H9 (cell line): ENCODE data around the gene NAGPA. TPM values are rescaled to one million over a fixed set of nuclear protein-coding genes. Genes with fewer than 3 reads are reported as not detected.

Source experiments
- DNase-seq: peaks from one replicate; pipeline ENCODE4 v3.0.0-alpha.2; 2017
- H2AFZ ChIP-seq: one replicate; pipeline ENCODE4 v1.6.1; 2013; ENCODE audit warnings: mild to moderate bottlenecking, low read length, control low read depth, moderate library complexity
- H2AK5ac ChIP-seq: 2 replicates; pipeline ENCODE4 v1.6.1; 2013; ENCODE audit warnings: low read length, control low read depth, mixed read lengths; ENCODE audit not compliant: insufficient read length
- H2BK120ac ChIP-seq: one replicate; pipeline ENCODE4 v1.6.1; 2013; ENCODE audit warnings: low read depth, mild to moderate bottlenecking, low read length, control low read depth, inconsistent platforms; ENCODE audit not compliant: poor library complexity, severe bottlenecking
- H2BK12ac ChIP-seq: 2 replicates; pipeline ENCODE4 v1.6.1; 2013; ENCODE audit warnings: low read length, control low read depth, mixed read lengths, low read depth; ENCODE audit not compliant: insufficient read length
- H2BK15ac ChIP-seq: 2 replicates; pipeline ENCODE4 v1.6.1; 2013; ENCODE audit warnings: low read depth, low read length, control low read depth
- H2BK20ac ChIP-seq: one replicate; pipeline ENCODE4 v1.6.1; 2013; ENCODE audit warnings: low read depth, mild to moderate bottlenecking, low read length, control low read depth, inconsistent platforms; ENCODE audit not compliant: poor library complexity, severe bottlenecking
- H2BK5ac ChIP-seq: 2 replicates; pipeline ENCODE4 v1.6.1; 2013; ENCODE audit warnings: low read length, control low read depth, mixed read lengths; ENCODE audit not compliant: insufficient read length
- H3K14ac ChIP-seq: 2 replicates; pipeline ENCODE4 v1.6.1; 2013; ENCODE audit warnings: low read length, control low read depth; ENCODE audit not compliant: insufficient read depth
- H3K18ac ChIP-seq: 2 replicates; pipeline ENCODE4 v1.6.1; 2013; ENCODE audit warnings: low read depth, mild to moderate bottlenecking, mixed read lengths, low read length, control low read depth; ENCODE audit not compliant: insufficient read length
- H3K23ac ChIP-seq: 2 replicates; pipeline ENCODE4 v1.6.1; 2013; ENCODE audit warnings: low read length, control low read depth, mixed read lengths, low read depth; ENCODE audit not compliant: insufficient read length
- H3K23me2 ChIP-seq: 2 replicates; pipeline ENCODE4 v1.6.1; 2013; ENCODE audit warnings: low read depth, mild to moderate bottlenecking, mixed read lengths, low read length, control low read depth; ENCODE audit not compliant: insufficient read length, poor library complexity, severe bottlenecking
- H3K27ac ChIP-seq: 2 replicates; pipeline ENCODE4 v1.5.1; 2013; ENCODE audit warnings: low read length, control low read depth, mixed read lengths, low read depth; ENCODE audit not compliant: insufficient read length
- H3K27me3 ChIP-seq: 2 replicates; pipeline ENCODE4 v1.6.1; 2013; ENCODE audit warnings: low read length, control low read depth, inconsistent platforms; ENCODE audit not compliant: insufficient read depth
- H3K4ac ChIP-seq: 2 replicates; pipeline ENCODE4 v1.6.1; 2013; ENCODE audit warnings: low read depth, mild to moderate bottlenecking, control low read depth, inconsistent platforms, low read length, moderate library complexity
- H3K4me1 ChIP-seq: 2 replicates; pipeline ENCODE4 v1.6.1; 2013; ENCODE audit warnings: low read length, control low read depth, inconsistent platforms; ENCODE audit not compliant: insufficient read depth
- H3K4me2 ChIP-seq: 2 replicates; pipeline ENCODE4 v1.6.1; 2013; ENCODE audit warnings: low read length, control low read depth, mixed read lengths; ENCODE audit not compliant: insufficient read length, insufficient read depth
- H3K56ac ChIP-seq: 2 replicates; pipeline ENCODE4 v1.6.1; 2013; ENCODE audit warnings: low read depth, mild to moderate bottlenecking, mixed read lengths, low read length, control low read depth; ENCODE audit not compliant: insufficient read length
- H3K79me1 ChIP-seq: 2 replicates; pipeline ENCODE4 v1.6.1; 2013; ENCODE audit warnings: low read depth, mild to moderate bottlenecking, moderate library complexity, low read length, control low read depth, inconsistent platforms; ENCODE audit not compliant: insufficient read depth, poor library complexity, severe bottlenecking
- H3K79me2 ChIP-seq: 2 replicates; pipeline ENCODE4 v1.6.1; 2013; ENCODE audit warnings: low read length, control low read depth, inconsistent platforms; ENCODE audit not compliant: insufficient read depth
- H3K9ac ChIP-seq: 2 replicates; pipeline ENCODE4 v1.6.1; 2013; ENCODE audit warnings: low read length, control low read depth, mixed read lengths; ENCODE audit not compliant: insufficient read length; ENCODE audit errors: extremely low read depth
- H3K9me3 ChIP-seq: one replicate; pipeline ENCODE4 v1.6.1; 2013; ENCODE audit warnings: low read depth, low read length, inconsistent platforms; ENCODE audit not compliant: control insufficient read depth
- H3T11ph ChIP-seq: one replicate; pipeline ENCODE4 v1.6.1; 2013; ENCODE audit warnings: mild to moderate bottlenecking, low read length, control low read depth, inconsistent platforms
- H4K20me1 ChIP-seq: one replicate; pipeline ENCODE4 v1.6.1; 2013; ENCODE audit not compliant: control insufficient read depth, insufficient read length, insufficient read depth
- H4K5ac ChIP-seq: 2 replicates; pipeline ENCODE4 v1.6.1; 2013; ENCODE audit warnings: low read depth, mild to moderate bottlenecking, mixed read lengths, low read length, control low read depth; ENCODE audit not compliant: insufficient read length
- H4K8ac ChIP-seq: replicated peaks from 2 replicates; pipeline ENCODE4 v1.6.1; 2013; ENCODE audit warnings: low read length, control low read depth, mixed read lengths, low read depth; ENCODE audit not compliant: insufficient read length
- H4K91ac ChIP-seq: 2 replicates; pipeline ENCODE4 v1.6.1; 2013; ENCODE audit warnings: low read depth, mild to moderate bottlenecking, moderate library complexity, mixed read lengths, low read length, control low read depth; ENCODE audit not compliant: insufficient read length
- H3K27ac Mint-ChIP-seq, 3 experiments: 2 replicates in 2 of 3; 3 replicates in 1 of 3; pipeline ENCODE4 v1.8.0; 2020 to 2021; ENCODE audit warnings: mixed read lengths in 3 of 3, mild to moderate bottlenecking in 1 of 3, moderate library complexity in 1 of 3
- H3K27me3 Mint-ChIP-seq: 2 replicates; pipeline ENCODE4 v1.8.0; 2021; ENCODE audit warnings: low read depth, mild to moderate bottlenecking, moderate library complexity, mixed read lengths
- H3K36me3 Mint-ChIP-seq, 3 experiments: 2 replicates in 2 of 3; 3 replicates in 1 of 3; pipeline ENCODE4 v1.8.0; 2020 to 2021; ENCODE audit warnings: low read depth in 3 of 3, mixed read lengths in 3 of 3; ENCODE audit not compliant: insufficient read depth in 1 of 3
- H3K4me1 Mint-ChIP-seq, 2 experiments: 2 replicates each; pipeline ENCODE4 v1.8.0; 2020; ENCODE audit warnings: mixed read lengths in 2 of 2
- H3K4me3 Mint-ChIP-seq, 2 experiments: 2 replicates in 1 of 2; 3 replicates in 1 of 2; pipeline ENCODE4 v1.8.0; 2020 to 2021; ENCODE audit warnings: mild to moderate bottlenecking in 2 of 2, mixed read lengths in 2 of 2, moderate library complexity in 1 of 2
- H3K9me3 Mint-ChIP-seq, 2 experiments: 2 replicates in 1 of 2; 3 replicates in 1 of 2; pipeline ENCODE4 v1.8.0; 2020; ENCODE audit warnings: mild to moderate bottlenecking in 2 of 2, mixed read lengths in 2 of 2, moderate library complexity in 1 of 2
- WGBS: extraction: QIAGEN DNeasy Blood & Tissue Kit; methylation state at CpG from one replicate; pipeline ENCODE4 v1.1.7; 2013; ENCODE audit warnings: missing lambda C conversion rate, low lambda C conversion rate, mixed read lengths; ENCODE audit not compliant: insufficient read length; ENCODE audit errors: extremely low coverage; 5-methylcytosine and 5-hydroxymethylcytosine counted together
- total RNA-seq: library from RNA; stranded (reverse); gene quantifications from 2 replicates; pipeline ENCODE4 v1.2.1, GENCODE V29; 2021
- TF ChIP-seq, protein P1 (sequence below): fragments of 200-600 bp; sonication (generic); conservative IDR thresholded peaks from 3 replicates; pipeline ENCODE4 v1.8.0; 2021; ENCODE audit warnings: antibody characterized with exemption, mild to moderate bottlenecking

Gene NAGPA
- total RNA-seq, 1 experiment from 2014 or later: 12.1 TPM

DNA sequence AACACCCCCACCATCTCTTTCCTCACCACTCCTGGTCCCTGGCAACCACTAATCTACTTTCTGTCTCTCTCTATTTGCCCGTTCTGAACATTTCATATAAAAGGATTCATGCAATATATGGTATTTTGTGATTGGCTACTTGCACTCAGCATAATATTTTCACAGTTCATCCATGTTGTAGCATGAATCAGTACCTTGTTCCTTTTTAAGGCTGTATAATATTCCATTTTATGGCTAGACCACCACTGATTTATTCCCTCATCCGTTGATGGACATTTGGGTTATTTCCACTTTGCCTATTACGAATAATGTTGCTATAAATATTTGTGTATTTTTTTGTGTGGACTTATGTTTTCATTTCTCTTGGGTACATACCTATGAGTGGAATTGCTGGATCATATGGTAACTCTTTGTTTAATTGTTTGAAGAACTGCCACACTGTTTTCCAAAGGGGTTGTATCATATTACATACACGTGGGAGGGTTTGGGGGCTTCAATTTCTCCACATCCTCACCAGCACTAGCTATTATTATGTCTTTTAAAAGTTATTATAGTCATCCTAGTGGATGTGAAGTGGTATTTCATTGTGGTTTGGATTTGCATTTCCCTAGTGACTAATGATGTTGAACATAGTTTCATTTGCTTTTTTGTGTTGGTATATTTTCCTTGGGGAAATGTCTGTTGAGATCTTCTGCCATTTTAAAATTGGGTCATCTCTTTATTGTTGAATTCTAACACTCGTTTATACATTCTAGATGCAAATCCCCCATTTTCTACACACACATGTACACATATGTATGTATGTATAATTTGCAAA is 49.4 kb downstream of the NAGPA start:
- peaks cover 45% of the 10 kb centered on the region for H3K27me3 Mint-ChIP-seq
- H3K36me3 Mint-ChIP-seq: peaks cover 0 to 3% (median 2%) of the 10 kb centered on the region in 3 experiments; a peak in 3 of 7 replicates

More for the DNA sequence above, 49.4 kb downstream of the NAGPA start:
- no peak overlapping the region for H3K14ac ChIP-seq
- H3K4me2 ChIP-seq: no peak overlapping the region
- H2AK5ac ChIP-seq: no peak overlapping the region
- no peak overlapping the region for H3K27ac ChIP-seq
- H2BK20ac ChIP-seq: no peak overlapping the region
- H3K4ac ChIP-seq: no peak overlapping the region
- H4K8ac ChIP-seq: no peak overlapping the region
- H3K4me3 Mint-ChIP-seq: no peak overlapping the region
- no CpG with 5 or more reads among the region's 5 CpGs for WGBS
- H3K18ac ChIP-seq: no peak overlapping the region
- no peak overlapping the region for H4K5ac ChIP-seq
- no peak overlapping the region for H3K23ac ChIP-seq
- no peaks in the 10 kb centered on the region for H4K20me1 ChIP-seq
- H3K9ac ChIP-seq: no peak overlapping the region
- H2AFZ ChIP-seq: no peak overlapping the region
- H3K56ac ChIP-seq: no peak overlapping the region
- peaks cover 2% of the 10 kb centered on the region; the same call in 1 of the 2 replicates for H3K27me3 ChIP-seq
- TF ChIP-seq, protein P1, sequence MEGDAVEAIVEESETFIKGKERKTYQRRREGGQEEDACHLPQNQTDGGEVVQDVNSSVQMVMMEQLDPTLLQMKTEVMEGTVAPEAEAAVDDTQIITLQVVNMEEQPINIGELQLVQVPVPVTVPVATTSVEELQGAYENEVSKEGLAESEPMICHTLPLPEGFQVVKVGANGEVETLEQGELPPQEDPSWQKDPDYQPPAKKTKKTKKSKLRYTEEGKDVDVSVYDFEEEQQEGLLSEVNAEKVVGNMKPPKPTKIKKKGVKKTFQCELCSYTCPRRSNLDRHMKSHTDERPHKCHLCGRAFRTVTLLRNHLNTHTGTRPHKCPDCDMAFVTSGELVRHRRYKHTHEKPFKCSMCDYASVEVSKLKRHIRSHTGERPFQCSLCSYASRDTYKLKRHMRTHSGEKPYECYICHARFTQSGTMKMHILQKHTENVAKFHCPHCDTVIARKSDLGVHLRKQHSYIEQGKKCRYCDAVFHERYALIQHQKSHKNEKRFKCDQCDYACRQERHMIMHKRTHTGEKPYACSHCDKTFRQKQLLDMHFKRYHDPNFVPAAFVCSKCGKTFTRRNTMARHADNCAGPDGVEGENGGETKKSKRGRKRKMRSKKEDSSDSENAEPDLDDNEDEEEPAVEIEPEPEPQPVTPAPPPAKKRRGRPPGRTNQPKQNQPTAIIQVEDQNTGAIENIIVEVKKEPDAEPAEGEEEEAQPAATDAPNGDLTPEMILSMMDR: no peak
- H2BK15ac ChIP-seq: no peak overlapping the region
- H3K4me1 Mint-ChIP-seq: peaks cover 0 to 7% of the 10 kb centered on the region in 2 experiments; a peak in 2 of 4 replicates
- H3K23me2 ChIP-seq: peaks cover 5% of the 10 kb centered on the region
- no peaks in the 10 kb centered on the region for H3K4me1 ChIP-seq
- no peaks in the 10 kb centered on the region for H3K79me2 ChIP-seq
- no peak overlapping the region for H2BK120ac ChIP-seq
- no peaks in the 10 kb centered on the region for H3K9me3 ChIP-seq
- no peaks in the 10 kb centered on the region for H3K79me1 ChIP-seq
- H4K91ac ChIP-seq: no peak overlapping the region
- no peak overlapping the region for H3T11ph ChIP-seq
- no peak for DNase-seq
- H3K9me3 Mint-ChIP-seq: no peaks in the 10 kb centered on the region; a peak in 2 of 5 replicates
- no peak overlapping the region for H2BK5ac ChIP-seq
- H2BK12ac ChIP-seq: no peak overlapping the region
- H3K27ac Mint-ChIP-seq: no peak overlapping the region
